ENCODE results near the gene HOTAIR. TPM values are rescaled to one million over a fixed set of nuclear protein-coding genes. Genes with fewer than 3 reads are reported as not detected.

Gene HOTAIR
- total RNA-seq, 2 donors from 2014 or later = 0.28 TPM; not detected in 1

DNA sequence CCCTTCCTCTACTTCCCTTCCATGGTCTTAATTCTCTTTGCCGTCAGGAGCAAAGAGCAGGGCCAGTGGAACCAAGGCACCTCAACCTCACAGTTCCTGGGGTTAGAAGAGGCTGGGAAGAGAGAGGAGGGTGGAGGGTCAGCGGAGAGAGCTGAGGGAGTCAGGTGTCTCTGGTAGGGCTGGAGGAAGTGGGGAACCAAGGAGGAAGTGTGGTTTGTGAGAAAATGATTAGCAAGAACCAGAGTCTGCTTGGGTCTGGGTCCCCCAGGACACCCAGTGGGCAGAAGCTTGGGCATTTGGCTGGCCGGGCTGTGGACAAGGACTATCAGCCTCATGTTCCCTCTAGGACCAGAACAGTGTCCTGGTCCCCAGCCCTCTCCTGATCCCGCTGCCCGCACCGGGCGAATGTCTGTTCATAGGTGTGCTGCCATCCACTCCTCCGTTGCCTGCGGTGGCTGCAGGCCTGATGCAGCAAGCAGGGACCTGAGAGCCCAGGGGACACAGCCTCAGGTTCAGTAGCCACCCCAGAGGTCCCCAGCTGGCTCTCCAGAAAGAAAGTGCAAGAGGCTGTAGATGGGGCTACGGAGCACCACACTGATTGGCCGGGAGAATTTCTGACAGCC lies 17.7 kb downstream of the HOTAIR start:
- intact Hi-C loops (cut with DNase I) = no loop called here
- Histone ChIP-seq H3K36me3 (no peaks in the 10 kb centered on the region), H3K4me1 (replicated peaks) (no peaks in the 10 kb centered on the region), H3K9me3 (no peaks in the 10 kb centered on the region), H3K4me3 (no peak overlapping the region), H3K27ac (no peak overlapping the region), H3K27me3 (replicated peaks; ENCODE audit: insufficient read depth) (peaks cover 74% of the 10 kb centered on the region)
- WGBS = 31% methylated on average over 11 of the region's 11 CpGs
- TF ChIP-seq POLR2AphosphoS5 (IDR thresholded peaks at IDR 0.05) (no peak), POLR2A (IDR thresholded peaks at IDR 0.05) (no peak)
- TF ChIP-seq, protein P1, sequence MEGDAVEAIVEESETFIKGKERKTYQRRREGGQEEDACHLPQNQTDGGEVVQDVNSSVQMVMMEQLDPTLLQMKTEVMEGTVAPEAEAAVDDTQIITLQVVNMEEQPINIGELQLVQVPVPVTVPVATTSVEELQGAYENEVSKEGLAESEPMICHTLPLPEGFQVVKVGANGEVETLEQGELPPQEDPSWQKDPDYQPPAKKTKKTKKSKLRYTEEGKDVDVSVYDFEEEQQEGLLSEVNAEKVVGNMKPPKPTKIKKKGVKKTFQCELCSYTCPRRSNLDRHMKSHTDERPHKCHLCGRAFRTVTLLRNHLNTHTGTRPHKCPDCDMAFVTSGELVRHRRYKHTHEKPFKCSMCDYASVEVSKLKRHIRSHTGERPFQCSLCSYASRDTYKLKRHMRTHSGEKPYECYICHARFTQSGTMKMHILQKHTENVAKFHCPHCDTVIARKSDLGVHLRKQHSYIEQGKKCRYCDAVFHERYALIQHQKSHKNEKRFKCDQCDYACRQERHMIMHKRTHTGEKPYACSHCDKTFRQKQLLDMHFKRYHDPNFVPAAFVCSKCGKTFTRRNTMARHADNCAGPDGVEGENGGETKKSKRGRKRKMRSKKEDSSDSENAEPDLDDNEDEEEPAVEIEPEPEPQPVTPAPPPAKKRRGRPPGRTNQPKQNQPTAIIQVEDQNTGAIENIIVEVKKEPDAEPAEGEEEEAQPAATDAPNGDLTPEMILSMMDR (IDR thresholded peaks at IDR 0.05) = no peak
- no peak for DNase-seq (ENCODE audit: low spot score)

DNA sequence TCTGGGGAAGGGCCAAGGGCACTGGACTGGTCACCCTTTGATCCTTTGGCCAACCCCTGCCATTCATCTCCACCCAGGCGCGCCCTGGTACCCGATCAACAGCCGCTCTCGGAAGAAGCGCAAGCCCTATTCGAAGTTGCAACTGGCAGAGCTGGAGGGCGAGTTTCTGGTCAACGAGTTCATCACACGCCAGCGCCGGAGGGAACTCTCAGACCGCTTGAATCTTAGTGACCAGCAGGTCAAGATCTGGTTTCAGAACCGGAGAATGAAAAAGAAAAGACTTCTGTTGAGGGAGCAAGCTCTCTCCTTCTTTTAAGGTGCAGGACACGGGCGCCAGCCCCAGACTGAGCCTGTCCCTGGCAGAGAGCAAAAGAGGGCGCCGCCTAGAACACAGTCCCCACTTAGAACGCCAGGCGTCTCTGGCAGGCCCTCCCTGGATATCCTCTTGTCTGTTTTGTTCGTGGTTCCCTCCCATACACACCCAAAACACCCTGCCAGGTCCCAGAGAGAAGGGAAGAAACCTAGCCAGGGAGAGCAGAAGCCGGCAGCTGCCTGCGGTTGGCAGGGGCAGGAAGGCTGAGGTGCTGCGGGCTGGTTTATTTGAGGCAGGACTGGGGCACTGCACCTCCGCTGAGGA lies 18.4 kb downstream of the HOTAIR start:
- Histone ChIP-seq H3K36me3 (no peaks in the 10 kb centered on the region), H3K27me3 (replicated peaks; ENCODE audit: insufficient read depth) (peaks cover 77% of the 10 kb centered on the region), H3K4me1 (replicated peaks) (no peaks in the 10 kb centered on the region), H3K27ac (no peak overlapping the region), H3K9me3 (no peaks in the 10 kb centered on the region), H3K4me3 (no peak overlapping the region)
- TF ChIP-seq POLR2A (IDR thresholded peaks at IDR 0.05) (no peak), POLR2AphosphoS5 (IDR thresholded peaks at IDR 0.05) (no peak)
- TF ChIP-seq, protein P1 (IDR thresholded peaks at IDR 0.05) = no peak
- DNase-seq (ENCODE audit: low spot score) = no peak
- 24% methylated on average over 25 of the region's 25 CpGs for WGBS
- intact Hi-C loops (cut with DNase I) = no loop called here

DNA sequence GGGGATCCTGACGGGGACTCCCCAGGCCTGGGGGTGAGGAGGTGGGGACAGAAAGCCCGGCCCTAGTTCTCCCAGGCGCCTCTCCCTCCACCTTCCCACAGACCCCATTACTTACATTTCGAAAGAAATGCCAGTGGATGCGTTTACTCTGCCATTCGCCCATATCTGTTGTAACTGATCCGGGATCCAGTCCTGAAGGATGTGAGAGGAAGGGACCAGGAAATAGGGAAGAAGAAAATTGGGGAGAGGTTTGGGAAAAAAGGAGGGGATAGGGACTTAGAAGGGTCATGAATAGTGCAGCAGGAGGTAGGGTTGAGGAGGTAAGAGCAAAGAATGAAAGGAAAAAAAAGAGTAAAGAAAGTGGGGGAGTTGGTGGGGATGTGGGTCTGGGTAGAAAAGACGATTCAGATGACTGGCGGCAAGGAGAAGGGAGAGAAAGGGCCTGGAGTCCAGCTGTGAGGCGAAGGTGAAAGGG lies 18.9 kb downstream of the HOTAIR start:
- no peak for TF ChIP-seq POLR2A (IDR thresholded peaks at IDR 0.05)
- TF ChIP-seq POLR2AphosphoS5 (IDR thresholded peaks at IDR 0.05) = no peak
- TF ChIP-seq, protein P1 (IDR thresholded peaks at IDR 0.05) = no peak
- H3K36me3 ChIP-seq = no peaks in the 10 kb centered on the region
- H3K27ac ChIP-seq = no peak overlapping the region
- H3K4me3 ChIP-seq = no peak overlapping the region
- H3K9me3 ChIP-seq = no peaks in the 10 kb centered on the region
- 13% methylated on average over 10 of the region's 10 CpGs for WGBS
- DNase-seq (ENCODE audit: low spot score) = no peak
- no peaks in the 10 kb centered on the region for H3K4me1 ChIP-seq (replicated peaks)
- H3K27me3 ChIP-seq (replicated peaks; ENCODE audit: insufficient read depth) = peaks cover 77% of the 10 kb centered on the region
- intact Hi-C loops (cut with DNase I) = no loop called here

DNA sequence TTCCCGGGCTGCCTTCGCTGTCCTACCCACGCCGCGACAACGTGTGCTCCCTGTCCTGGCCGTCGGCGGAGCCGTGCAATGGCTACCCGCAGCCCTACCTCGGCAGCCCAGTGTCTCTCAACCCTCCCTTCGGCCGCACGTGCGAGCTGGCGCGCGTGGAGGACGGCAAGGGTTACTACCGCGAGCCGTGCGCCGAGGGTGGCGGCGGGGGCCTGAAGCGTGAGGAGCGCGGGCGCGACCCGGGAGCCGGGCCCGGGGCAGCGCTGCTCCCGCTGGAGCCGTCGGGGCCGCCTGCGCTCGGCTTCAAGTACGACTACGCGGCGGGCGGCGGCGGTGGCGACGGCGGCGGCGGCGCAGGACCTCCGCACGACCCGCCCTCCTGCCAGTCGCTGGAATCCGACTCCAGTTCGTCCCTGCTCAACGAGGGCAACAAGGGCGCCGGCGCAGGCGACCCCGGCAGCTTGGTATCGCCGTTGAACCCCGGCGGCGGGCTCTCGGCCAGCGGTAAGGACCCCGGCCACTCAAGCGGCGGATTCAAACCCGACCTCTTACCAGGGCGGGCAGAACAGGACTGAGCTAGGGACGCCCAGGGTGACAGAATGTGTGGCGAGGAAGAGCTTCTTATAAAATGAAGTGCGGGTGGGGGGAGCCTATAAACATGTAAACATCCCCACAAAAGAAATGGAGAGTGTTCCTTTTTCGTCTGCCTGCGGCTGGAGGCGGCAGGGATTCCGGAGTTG lies 19.5 kb downstream of the HOTAIR start:
- Histone ChIP-seq H3K9me3 (no peaks in the 10 kb centered on the region), H3K36me3 (no peaks in the 10 kb centered on the region), H3K4me3 (no peak overlapping the region), H3K27me3 (replicated peaks; ENCODE audit: insufficient read depth) (peaks cover 79% of the 10 kb centered on the region), H3K27ac (no peak overlapping the region), H3K4me1 (replicated peaks) (no peaks in the 10 kb centered on the region)
- intact Hi-C loops (cut with DNase I) = no loop called here
- WGBS = 5% methylated on average over 81 of the region's 86 CpGs
- no peak for DNase-seq (ENCODE audit: low spot score)
- TF ChIP-seq POLR2A (IDR thresholded peaks at IDR 0.05) (no peak), POLR2AphosphoS5 (IDR thresholded peaks at IDR 0.05) (no peak)
- TF ChIP-seq, protein P1 (IDR thresholded peaks at IDR 0.05) = no peak
